ENCODE results near the gene SLC22A25.
"Not testable (repeated sequence)": the region's sequence is repeated elsewhere in the genome, so short reads cannot be mapped to it uniquely, and the experiment has no call there.

Gene SLC22A25

GRCh38 chr11:63243533-63243932, at the start of gene SLC22A25:
Gene SLC22A25 (minus strand): TSS chr11:63243599. CDS start chr11:63229652, 13,947 bp downstream.
- no peak for DNase-seq

GRCh38 chr11:63290285-63290684, 46.9 kb upstream of the SLC22A25 start:
- DNase-seq = no peak

GRCh38 chr11:63289658-63290057, 46.3 kb upstream of the SLC22A25 start:
- DNase-seq = no peak

GRCh38 chr11:63282579-63282978, 39.2 kb upstream of the SLC22A25 start:
- DNase-seq = no peak

- no peak for DNase-seq
These were observed 37.5 kb upstream of the SLC22A25 start for GRCh38 chr11:63280920-63281319.

GRCh38 chr11:63277345-63277943, 34.0 kb upstream of the SLC22A25 start:
- no peak for DNase-seq

- no peak for DNase-seq
These were observed 31.4 kb upstream of the SLC22A25 start for GRCh38 chr11:63274776-63275175.

GRCh38 chr11:63273685-63274084, 30.3 kb upstream of the SLC22A25 start:
- DNase-seq = no peak

GRCh38 chr11:63262547-63262946, 19.1 kb upstream of the SLC22A25 start:
- DNase-seq = no peak

GRCh38 chr11:63251312-63251711, 7.9 kb upstream of the SLC22A25 start:
- no peak for DNase-seq

GRCh38 chr11:63250162-63251050, 7.0 kb upstream of the SLC22A25 start:
- no peak for DNase-seq

GRCh38 chr11:63248966-63249365, 5.6 kb upstream of the SLC22A25 start:
- no peak for DNase-seq

GRCh38 chr11:63247237-63248002, 4.0 kb upstream of the SLC22A25 start:
- not testable (repeated sequence) for DNase-seq

GRCh38 chr11:63246045-63246444, 2.6 kb upstream of the SLC22A25 start:
- DNase-seq = no peak

GRCh38 chr11:63244862-63245261, 1.5 kb upstream of the SLC22A25 start:
- no peak for DNase-seq

- DNase-seq = no peak
These were observed 1.2 kb downstream of the SLC22A25 start for GRCh38 chr11:63242089-63242781.

GRCh38 chr11:63240791-63241379, 2.5 kb downstream of the SLC22A25 start:
- DNase-seq = no peak

- no peak for DNase-seq
These were observed 3.3 kb downstream of the SLC22A25 start for GRCh38 chr11:63240098-63240497.

- no peak for DNase-seq
These were observed 4.1 kb downstream of the SLC22A25 start for GRCh38 chr11:63239254-63239653.

GRCh38 chr11:63237413-63237812, 6.0 kb downstream of the SLC22A25 start:
- DNase-seq = no peak

- DNase-seq = not testable (repeated sequence)
These were observed 7.6 kb downstream of the SLC22A25 start for GRCh38 chr11:63235471-63236461.
